Measurements from ENCODE around the gene TFR2. TPM values are rescaled to one million over a fixed set of nuclear protein-coding genes. Genes with fewer than 3 reads are reported as not detected.

Gene TFR2
- total and polyA plus RNA-seq, 9 of the 15 experiments (the other 6 are each of a cell fraction or from before 2014, with no cell fraction given): 3.8 to 123 (median 51.1) TPM

GRCh38 chr7:100655908-100656674 is 14.7 kb upstream of the TFR2 start, which contains the start of gene ACTL6B (continued):
- TF ChIP-seq AFF1 (IDR thresholded peaks at IDR 0.05; ENCODE audit: low read depth in 1 of 2, partially characterized antibody in 2 of 2): peak in 1 of 2 experiments; percentile 90
- no peak for TF ChIP-seq SMARCE1 (IDR thresholded peaks at IDR 0.05)
- no peak for TF ChIP-seq ZNF280B (CRISPR knock-in tag; IDR thresholded peaks at IDR 0.05)
- no peak for TF ChIP-seq POU5F1 (IDR thresholded peaks at IDR 0.05; ENCODE audit: borderline replicate concordance, low read depth, low read length, partially characterized antibody)
- TF ChIP-seq PHB (CRISPR knock-in tag; IDR thresholded peaks at IDR 0.05): no peak
- TF ChIP-seq ZNF253 (CRISPR knock-in tag; conservative IDR thresholded peaks at IDR 0.05): no peak
- TF ChIP-seq TCF7L2 (IDR thresholded peaks at IDR 0.05; ENCODE audit: low read depth, low read length): no peak
- TF ChIP-seq PBX2 (CRISPR knock-in tag; IDR thresholded peaks at IDR 0.05; ENCODE audit: low read depth): no peak
- no peak for TF ChIP-seq PBX2 (tag; conservative IDR thresholded peaks at IDR 0.05; ENCODE audit: low read depth)
- TF ChIP-seq TARDBP (IDR thresholded peaks at IDR 0.05): no peak
- TF ChIP-seq THRA (IDR thresholded peaks at IDR 0.05): no peak
- peak; percentile 94 for TF ChIP-seq E2F1 (CRISPR knock-in tag; IDR thresholded peaks at IDR 0.05)
- no peak for TF ChIP-seq NCOA4 (IDR thresholded peaks at IDR 0.05; ENCODE audit: partially characterized antibody)
- TF ChIP-seq CHD4 (IDR thresholded peaks at IDR 0.05; ENCODE audit: insufficient read depth, insufficient replicate concordance, low read depth, low read length, poor library complexity, severe bottlenecking): no peak
- no peak for TF ChIP-seq ZNF668 (CRISPR knock-in tag; IDR thresholded peaks at IDR 0.05)

Data from K562 (cell line).